HG03469 (cell line): Measurements from ENCODE around the gene PPP2R5E.
A peak's percentile ranks its signal among the peaks of the same experiment; 100 is the strongest.
"Not testable (repeated sequence)": the region's sequence is repeated elsewhere in the genome, so short reads cannot be mapped to it uniquely, and the experiment has no call there.

Experiments
- ATAC-seq: cut with Tn5 transposase; IDR thresholded peaks from one replicate; pipeline ENCODE4 v1.9.1; 2021; ENCODE audit warnings: mild to moderate bottlenecking, moderate library complexity, moderate number of reproducible peaks; ENCODE audit not compliant: unreplicated experiment

PPP2R5E gene

GRCh38 chr14:63543000-63543825, at the start of gene PPP2R5E:
Gene PPP2R5E, minus strand, starts transcription at chr14:63543377. Its CDS starts 3,692 bp downstream, at chr14:63539685.
- peak; percentile 92 for ATAC-seq

GRCh38 chr14:63583046-63583445, 39.9 kb upstream of the PPP2R5E start:
- not testable (repeated sequence) for ATAC-seq

GRCh38 chr14:63581491-63581890, 38.3 kb upstream of the PPP2R5E start:
- ATAC-seq = no peak

- no peak for ATAC-seq
Measured at GRCh38 chr14:63578300-63578699, 35.1 kb upstream of the PPP2R5E start.

- no peak for ATAC-seq
Measured at GRCh38 chr14:63573581-63573980, 30.4 kb upstream of the PPP2R5E start.

- ATAC-seq = no peak
Measured at GRCh38 chr14:63565448-63565847, 22.3 kb upstream of the PPP2R5E start.

GRCh38 chr14:63564318-63564717, 21.1 kb upstream of the PPP2R5E start:
- no peak for ATAC-seq

GRCh38 chr14:63563370-63564026, 20.3 kb upstream of the PPP2R5E start:
- ATAC-seq = no peak

GRCh38 chr14:63562405-63562804, 19.2 kb upstream of the PPP2R5E start:
- no peak for ATAC-seq

- ATAC-seq = no peak
Measured at GRCh38 chr14:63555572-63555971, 12.4 kb upstream of the PPP2R5E start.

GRCh38 chr14:63551332-63551731, 8.2 kb upstream of the PPP2R5E start:
- no peak for ATAC-seq

GRCh38 chr14:63547798-63548335, 4.7 kb upstream of the PPP2R5E start:
- ATAC-seq = no peak

- no peak for ATAC-seq
Measured at GRCh38 chr14:63545431-63545830, 2.3 kb upstream of the PPP2R5E start.

GRCh38 chr14:63544591-63545299, 1.6 kb upstream of the PPP2R5E start:
- no peak for ATAC-seq

- ATAC-seq = no peak
Measured at GRCh38 chr14:63543826-63544406, 739 bp upstream of the PPP2R5E start.

GRCh38 chr14:63542231-63542999, 762 bp downstream of the PPP2R5E start:
- peak; percentile 0 for ATAC-seq

- no peak for ATAC-seq
Measured at GRCh38 chr14:63535918-63536317, 7.3 kb downstream of the PPP2R5E start.

- ATAC-seq = no peak
Measured at GRCh38 chr14:63533474-63533873, 9.7 kb downstream of the PPP2R5E start.

- peak; percentile 98 for ATAC-seq
Measured at GRCh38 chr14:63524537-63525155, 18.5 kb downstream of the PPP2R5E start.
